Ovary (tissue), 3 donors: Measurements from ENCODE around the gene GPR89B.
"Not testable (repeated sequence)": the region's sequence is repeated elsewhere in the genome, so short reads cannot be mapped to it uniquely, and the experiment has no call there.

Experiments
- POLR2A ChIP-seq: fragments of 450-650 bp; IDR thresholded peaks from one replicate; pipeline ENCODE4 v1.6.1; 2017; ENCODE audit warnings: antibody characterized with exemption, mild to moderate bottlenecking, moderate library complexity
- TF ChIP-seq, protein P1 (sequence below), 3 donors: fragments of 450-650 bp in 2 of 3; fragments of 200-600 bp in 1 of 3; IDR thresholded peaks; one replicate each; pipeline versions ENCODE4 v1.5.1 to v1.8.0; 2016 to 2022; ENCODE audit warnings: antibody characterized with exemption in 3 of 3, mild to moderate bottlenecking in 1 of 3
- donor health status: DM: no; HTN: no; CAD: no.

DNA sequence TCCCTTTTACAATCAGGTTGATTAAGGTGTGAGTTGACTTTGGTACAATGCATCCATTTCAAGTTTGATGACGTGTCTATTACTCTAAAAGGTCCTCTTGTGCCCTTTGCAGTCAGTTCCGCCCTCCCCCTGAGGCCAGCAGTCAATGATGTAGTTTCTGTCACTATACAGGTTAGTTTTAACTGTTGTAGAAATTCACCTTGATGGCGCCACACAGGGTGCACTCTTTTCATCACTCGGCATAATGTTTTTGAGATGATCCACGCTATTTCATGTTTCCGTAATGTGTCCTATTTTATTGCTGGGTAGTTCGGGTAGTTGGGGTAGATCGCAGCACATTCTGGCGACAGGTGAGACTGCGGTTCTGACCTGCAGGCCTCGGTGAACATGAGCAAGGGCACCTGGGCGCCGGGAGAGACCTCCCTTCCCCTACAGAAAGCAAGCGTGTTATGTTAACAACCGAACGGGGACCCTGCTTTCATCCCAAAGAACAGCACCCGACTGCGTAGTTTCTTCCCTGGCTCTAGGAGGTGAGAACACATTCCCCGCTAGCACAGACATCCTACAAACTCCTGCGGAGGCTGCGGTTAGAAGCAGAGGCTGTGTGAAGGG, 109.7 kb downstream of the GPR89B start:
- not testable (repeated sequence) for TF ChIP-seq POLR2A
- TF ChIP-seq, protein P1, sequence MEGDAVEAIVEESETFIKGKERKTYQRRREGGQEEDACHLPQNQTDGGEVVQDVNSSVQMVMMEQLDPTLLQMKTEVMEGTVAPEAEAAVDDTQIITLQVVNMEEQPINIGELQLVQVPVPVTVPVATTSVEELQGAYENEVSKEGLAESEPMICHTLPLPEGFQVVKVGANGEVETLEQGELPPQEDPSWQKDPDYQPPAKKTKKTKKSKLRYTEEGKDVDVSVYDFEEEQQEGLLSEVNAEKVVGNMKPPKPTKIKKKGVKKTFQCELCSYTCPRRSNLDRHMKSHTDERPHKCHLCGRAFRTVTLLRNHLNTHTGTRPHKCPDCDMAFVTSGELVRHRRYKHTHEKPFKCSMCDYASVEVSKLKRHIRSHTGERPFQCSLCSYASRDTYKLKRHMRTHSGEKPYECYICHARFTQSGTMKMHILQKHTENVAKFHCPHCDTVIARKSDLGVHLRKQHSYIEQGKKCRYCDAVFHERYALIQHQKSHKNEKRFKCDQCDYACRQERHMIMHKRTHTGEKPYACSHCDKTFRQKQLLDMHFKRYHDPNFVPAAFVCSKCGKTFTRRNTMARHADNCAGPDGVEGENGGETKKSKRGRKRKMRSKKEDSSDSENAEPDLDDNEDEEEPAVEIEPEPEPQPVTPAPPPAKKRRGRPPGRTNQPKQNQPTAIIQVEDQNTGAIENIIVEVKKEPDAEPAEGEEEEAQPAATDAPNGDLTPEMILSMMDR (IDR thresholded peaks at IDR 0.05) = not testable (repeated sequence)
